ENCODE measurements around the gene PAAF1. TPM values are rescaled to one million over a fixed set of nuclear protein-coding genes. Genes with fewer than 3 reads are reported as not detected.
A peak's percentile ranks its signal among the peaks of the same experiment; 100 is the strongest.

Gene PAAF1
- total RNA-seq, 1 donor from 2014 or later = 8.2 TPM

- DNase-seq = no peak
Measured at GRCh38 chr11:73949246-73949645, 72.4 kb downstream of the PAAF1 start.

GRCh38 chr11:73949912-73950311 is 73.1 kb downstream of the PAAF1 start:
- DNase-seq = no peak

GRCh38 chr11:73950869-73951710 is 74.3 kb downstream of the PAAF1 start, which contains the start of gene DNAJB13:
TSS of gene DNAJB13 (plus strand) at chr11:73951026. CDS start at chr11:73951070, 44 bp downstream.
- DNase-seq = peak; percentile 62

- DNase-seq = no peak
Measured at GRCh38 chr11:73951797-73952196, 75.0 kb downstream of the PAAF1 start.

GRCh38 chr11:73956876-73957653 is 80.3 kb downstream of the PAAF1 start:
- no peak for DNase-seq

GRCh38 chr11:73957654-73958361 is 81.0 kb downstream of the PAAF1 start:
- no peak for DNase-seq

GRCh38 chr11:73958521-73959141 is 81.8 kb downstream of the PAAF1 start:
- no peak for DNase-seq

GRCh38 chr11:73961321-73961720 is 84.5 kb downstream of the PAAF1 start:
- DNase-seq = no peak

- DNase-seq = no peak
Measured at GRCh38 chr11:73962101-73962705, 85.4 kb downstream of the PAAF1 start.

GRCh38 chr11:73963861-73964260 is 87.1 kb downstream of the PAAF1 start:
- no peak for DNase-seq

GRCh38 chr11:73965076-73965763 is 88.4 kb downstream of the PAAF1 start:
- no peak for DNase-seq

- no peak for DNase-seq
Measured at GRCh38 chr11:73965764-73966121, 88.9 kb downstream of the PAAF1 start.

- DNase-seq = no peak
Measured at GRCh38 chr11:73968356-73968966, 91.7 kb downstream of the PAAF1 start.

- no peak for DNase-seq
Measured at GRCh38 chr11:73969091-73969490, 92.3 kb downstream of the PAAF1 start.

- DNase-seq = no peak
Measured at GRCh38 chr11:73969991-73970800, 93.4 kb downstream of the PAAF1 start.

GRCh38 chr11:73971175-73971719 is 94.4 kb downstream of the PAAF1 start:
- no peak for DNase-seq

GRCh38 chr11:73972187-73972586 is 95.4 kb downstream of the PAAF1 start:
- no peak for DNase-seq

GRCh38 chr11:73972620-73973449 is 96.0 kb downstream of the PAAF1 start:
- no peak for DNase-seq

Measured in dermis blood vessel endothelial cell (primary cell).